Middle frontal gyrus (tissue), 1 donor: Measurements from ENCODE around the gene DENND4C.
"Not testable (repeated sequence)": the region's sequence is repeated elsewhere in the genome, so short reads cannot be mapped to it uniquely, and the experiment has no call there.

ENCODE experiments used
- DNase-seq: peaks from one replicate; pipeline ENCODE4 v3.0.0-alpha.2; 2015; ENCODE audit warnings: low spot score; ENCODE audit errors: extremely low spot score

DENND4C gene

DNA sequence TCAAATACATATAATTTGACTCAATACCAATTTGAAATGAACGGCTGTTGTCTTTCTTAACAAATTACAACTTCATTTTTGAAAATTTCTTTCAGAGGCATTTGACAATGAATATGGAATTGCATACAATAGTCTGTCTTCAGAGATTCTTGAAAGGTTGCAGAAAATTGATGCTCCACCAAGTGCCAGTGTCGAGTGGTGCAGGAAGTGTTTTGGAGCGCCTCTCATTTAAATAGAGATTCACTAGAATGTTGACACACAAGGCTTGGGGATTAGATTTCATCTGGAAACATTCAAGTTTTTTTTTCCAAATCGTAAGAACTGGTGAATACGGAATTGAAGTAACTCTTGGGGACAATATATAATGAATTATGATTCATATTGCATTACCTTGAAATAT is 141.4 kb downstream of the DENND4C start:
- no peak for DNase-seq

DNA sequence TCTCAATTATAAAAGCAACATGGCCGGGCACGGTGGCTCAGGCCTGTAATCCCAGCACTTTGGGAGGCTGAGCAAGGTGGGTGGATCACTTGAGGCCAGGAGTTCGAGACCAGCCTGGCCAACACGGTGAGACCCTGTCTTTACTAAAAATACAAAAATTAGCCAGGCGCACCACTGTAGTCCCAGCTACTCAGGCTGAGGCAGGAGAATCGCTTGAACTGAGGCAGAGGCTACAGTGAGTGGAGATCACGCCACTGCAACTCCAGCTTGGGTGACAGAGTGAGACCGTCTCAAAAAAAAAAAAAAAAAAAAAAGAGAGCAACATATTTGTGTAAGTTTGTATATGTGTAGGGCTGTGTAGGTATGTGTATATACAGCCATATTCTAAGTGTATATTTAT is 142.1 kb downstream of the DENND4C start:
- DNase-seq = no peak

DNA sequence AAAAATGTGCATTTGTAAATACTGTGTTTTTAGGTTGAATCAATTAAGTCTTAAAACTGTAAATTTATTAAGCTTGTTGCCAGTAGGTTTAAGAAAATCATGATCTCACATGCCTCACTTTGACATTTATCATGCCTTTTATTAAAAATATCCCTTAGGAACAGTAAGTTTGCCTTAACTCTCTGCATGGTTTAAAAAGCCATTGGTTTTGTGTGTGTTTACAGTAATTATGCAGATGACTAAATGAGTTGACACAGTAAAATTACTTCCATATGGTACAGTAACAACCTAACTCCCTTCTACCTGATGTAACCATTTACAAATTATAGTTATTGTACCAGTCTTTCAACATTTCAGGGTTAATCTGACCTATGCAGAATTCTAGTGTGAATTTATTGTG is 143.0 kb downstream of the DENND4C start:
- DNase-seq = no peak

DNA sequence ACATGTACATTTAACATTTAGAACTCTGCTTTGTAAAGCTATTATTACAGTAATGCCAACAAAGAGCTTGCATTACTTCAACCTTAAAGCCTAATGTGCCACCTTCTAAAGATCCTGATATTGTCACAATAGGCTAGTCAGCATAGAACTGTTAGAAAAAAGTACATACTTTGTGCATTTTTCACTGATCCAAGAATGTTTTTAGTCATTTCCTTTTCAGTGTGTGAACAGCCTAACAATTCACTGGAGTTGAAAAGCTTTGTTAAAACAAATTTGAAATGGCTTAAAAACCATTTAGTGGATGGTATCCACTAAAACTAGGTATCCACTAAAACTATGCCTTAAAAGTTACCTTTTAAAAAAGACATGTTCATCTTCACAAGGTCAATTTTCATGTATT is 145.0 kb downstream of the DENND4C start:
- no peak for DNase-seq

DNA sequence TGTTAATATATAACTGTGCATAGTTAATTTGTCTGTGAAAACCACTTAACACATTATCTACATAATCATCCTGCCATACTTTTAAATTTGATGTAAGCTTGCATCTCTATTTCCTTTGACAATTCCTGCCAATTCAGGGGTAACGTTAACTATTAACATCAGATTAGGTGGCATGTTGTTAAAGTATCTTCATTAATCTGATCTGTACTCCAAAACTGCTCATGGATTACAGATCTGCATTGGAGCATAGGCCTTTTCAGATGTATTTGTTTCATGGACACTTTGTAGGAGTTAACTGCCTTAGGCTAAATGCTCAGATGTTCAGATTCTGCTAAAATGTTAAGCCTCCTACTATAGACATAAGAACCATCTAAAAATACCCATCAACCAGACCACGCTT is 146.4 kb downstream of the DENND4C start:
- DNase-seq = no peak

DNA sequence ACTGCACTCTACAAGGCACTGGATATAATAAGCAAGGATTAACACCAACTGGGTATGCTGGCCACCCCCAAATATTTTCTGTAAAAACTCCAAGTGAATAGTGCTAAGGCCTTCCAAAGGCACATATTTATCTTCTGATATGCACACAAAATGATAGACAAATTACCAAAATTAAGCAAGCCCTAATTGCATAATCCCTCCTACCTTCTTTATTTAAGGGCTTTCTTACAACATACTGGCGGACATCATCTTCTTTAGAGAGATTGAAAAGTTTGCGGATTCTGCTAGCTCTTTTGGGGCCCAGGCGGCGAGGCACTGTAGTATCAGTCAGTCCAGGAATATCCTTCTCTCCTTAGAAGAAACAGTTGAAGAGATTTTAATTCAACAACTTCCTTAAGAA is 147.7 kb downstream of the DENND4C start:
- DNase-seq = no peak

DNA sequence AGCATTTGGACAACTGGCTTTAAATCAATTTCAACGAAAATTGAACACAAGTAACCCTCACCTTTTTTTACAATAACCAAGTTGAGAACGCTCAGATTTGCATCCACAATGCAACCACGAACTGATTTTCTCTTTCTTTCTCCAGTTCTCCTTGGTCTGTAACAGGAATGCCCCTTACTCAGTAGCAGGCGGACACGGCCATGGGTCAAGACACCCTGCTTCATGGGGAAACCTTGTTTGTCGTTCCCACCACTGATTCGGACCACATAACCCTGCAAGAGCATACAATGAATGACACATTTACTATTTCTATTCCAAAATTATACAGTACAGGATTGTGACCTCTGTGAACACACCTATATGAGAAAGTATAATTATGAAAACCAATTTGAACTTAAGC is 148.2 kb downstream of the DENND4C start:
- DNase-seq = no peak

DNA sequence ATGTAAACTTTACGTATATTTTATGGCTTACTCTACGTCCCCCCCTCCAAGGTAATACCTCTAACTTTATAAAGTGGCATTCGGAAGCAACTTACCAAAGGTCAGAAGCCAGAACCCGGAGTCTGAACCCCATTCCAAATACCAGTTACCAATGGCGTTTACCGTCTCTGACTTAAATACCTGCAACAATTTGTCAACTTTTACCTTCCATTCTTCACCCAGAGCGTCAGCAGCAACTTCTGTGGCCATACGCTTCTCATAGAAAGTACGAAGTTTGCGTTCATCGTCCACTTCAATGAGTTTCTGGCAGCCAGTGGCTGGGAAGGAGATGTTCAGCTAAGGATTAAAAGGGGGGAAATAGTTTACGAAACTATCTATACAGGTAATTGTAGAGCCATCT is 148.8 kb downstream of the DENND4C start:
- no peak for DNase-seq

DNA sequence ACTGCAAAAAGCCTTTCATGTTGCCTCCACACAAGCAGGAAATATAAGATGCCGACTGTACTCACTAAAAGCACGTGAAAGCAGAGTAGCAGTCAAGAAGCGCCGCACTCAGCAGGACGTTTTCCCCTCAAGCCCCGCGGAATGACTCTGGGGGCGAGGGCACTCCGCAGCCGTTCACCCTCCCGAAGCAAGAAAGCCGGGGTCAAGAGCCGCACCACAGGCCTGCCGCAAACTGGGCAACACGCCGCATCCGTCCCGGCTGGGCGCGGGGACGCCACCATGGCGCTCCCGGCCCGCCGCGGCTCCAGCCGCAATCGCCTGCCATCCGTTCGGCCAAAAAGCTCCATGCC is 149.2 kb downstream of the DENND4C start:
- DNase-seq = no peak

DNA sequence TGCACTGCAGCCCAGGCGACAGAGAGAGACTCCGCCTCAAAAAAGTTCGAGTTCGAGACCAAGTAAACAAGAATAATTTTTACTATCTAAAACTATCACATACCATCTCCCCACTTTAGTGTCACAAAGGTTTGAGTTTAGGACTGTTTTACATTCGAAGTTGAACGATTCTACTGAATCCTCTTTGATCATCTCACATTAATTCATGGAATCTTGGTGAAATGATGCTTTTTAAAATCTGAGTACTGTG is 150.3 kb downstream of the DENND4C start:
- DNase-seq = no peak

DNA sequence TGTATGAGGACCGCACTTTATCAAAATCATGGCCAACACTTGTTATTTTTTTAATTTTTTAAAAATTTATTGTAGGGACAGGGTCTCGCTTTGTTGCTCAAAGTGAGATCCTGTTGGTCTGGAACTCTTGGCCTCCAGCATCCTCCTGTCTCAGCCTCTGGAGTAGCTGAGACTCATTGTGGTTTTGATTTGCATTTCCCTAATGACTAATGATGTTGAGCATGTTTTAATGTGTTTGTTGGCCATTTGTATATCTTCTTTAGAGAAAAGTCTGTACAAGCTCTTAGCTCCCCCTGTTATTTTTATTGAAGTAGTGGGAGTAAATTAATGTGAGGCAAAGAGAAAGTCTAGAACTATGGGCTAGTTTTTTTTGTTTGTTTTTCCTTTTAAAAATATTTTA is 151.2 kb downstream of the DENND4C start:
- DNase-seq = no peak

DNA sequence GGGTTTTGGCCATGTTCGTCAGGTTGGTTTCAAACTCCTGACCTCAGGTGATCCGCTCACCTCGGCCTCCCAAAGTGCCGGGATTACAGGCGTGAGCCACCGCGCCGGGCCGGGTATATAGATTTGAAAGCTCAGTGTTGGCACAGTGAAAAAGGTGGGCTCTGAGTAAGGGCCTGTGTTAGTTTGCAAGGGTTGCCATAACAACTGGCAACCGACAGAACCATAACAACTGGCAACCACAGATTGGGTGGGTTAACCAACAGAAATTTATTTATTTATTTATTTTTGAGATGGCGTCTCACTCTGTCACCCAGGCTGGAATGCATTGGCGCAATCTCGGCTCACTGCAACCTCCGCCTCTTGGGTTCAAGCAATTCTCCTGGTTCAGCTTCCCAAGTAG is 154.7 kb downstream of the DENND4C start:
- DNase-seq = not testable (repeated sequence)

DNA sequence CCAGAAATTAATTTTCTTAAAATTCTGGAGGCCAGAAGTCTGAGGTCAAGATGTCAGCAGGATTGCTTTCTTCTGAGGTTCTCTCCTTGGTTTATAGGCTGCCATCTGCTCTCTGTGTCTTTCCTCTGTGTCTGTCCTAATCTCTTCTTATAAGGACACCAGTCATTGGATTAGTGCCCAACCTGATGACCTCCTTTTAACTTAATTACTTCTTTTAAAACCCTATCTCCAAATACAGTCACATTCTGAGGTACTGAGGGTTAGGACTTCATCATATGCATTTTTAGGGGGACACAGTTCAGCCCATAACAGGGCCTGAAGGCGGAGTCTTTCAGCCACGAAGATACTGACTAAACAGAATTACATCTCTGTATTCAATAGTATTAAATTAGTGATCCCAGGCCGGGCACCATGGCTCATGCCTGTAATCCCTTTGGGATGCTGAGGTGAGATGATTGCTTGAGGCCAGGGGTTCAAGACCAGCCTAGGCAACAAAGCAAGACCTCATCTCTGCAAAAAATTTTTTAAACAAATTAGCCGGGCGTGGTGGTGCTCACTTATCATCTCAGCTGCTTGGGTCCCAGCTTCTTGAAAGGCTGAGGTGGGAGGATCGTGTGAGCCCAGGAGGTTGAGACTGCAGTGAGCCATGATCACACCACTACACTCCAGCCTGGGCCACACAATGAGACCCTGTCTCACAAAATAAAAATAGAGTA is 155.5 kb downstream of the DENND4C start:
- DNase-seq = no peak

DNA sequence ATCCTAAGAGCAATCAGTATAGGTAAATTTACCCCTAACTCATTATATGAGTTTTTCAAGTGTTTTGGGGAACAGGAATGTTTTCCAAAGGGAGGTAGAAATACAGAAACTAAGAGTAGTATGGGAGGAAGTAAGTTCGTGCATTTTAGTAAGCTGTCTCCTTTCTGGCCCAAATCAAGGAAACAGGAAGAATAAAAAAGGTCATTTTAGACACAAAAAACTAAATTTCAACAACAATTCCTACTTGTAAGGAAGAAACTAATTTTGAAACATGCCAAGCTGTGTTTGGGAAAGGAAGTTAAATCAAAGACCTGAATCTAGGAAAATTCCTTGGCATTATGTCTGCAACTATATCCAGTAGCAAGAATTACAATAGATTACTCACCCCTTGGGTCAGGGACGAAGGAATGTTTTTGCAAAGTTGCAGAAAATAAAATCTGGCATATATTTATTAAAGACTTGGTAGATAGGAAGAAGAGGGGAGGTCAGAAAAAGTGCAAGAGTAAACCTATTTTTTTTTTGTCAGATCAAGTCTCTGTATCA is 156.1 kb downstream of the DENND4C start:
- DNase-seq = no peak

DNA sequence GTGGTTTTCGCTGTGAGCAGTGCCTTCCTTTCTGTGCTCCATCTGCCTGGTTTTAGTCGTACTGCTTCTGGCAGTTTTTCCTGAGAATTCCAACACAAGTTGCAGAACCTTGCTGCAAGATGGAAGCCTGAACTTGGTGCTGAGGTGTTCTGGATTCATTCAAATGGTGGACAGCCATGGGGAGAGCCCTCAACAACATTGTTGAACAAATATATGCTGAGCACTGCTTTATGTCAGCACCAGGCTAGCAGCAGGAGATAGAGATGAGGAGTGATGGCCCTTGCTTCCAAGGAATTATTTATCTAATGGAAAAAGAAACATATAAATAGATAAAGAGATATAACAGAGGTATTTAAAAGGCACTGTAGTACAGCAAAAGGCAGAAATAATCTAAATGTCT is 156.8 kb downstream of the DENND4C start:
- DNase-seq = no peak

DNA sequence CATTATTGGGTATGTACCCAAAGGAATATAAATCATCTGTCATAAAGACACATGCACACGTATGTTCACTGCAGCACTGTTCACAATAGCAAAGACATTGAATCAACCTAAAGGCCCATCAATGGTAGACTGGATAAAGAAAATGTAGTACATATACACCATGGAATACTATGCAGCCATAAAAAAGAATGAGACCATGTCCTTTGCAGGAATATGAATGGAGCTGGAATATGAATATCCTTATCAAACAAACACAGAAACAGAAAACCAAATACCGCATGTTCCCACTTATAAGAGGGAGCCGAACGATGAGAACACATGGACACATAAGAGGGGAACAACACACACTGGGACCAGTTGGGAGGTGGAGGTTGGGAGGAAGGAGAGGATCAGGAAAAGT is 159.0 kb downstream of the DENND4C start:
- DNase-seq = not testable (repeated sequence)

DNA sequence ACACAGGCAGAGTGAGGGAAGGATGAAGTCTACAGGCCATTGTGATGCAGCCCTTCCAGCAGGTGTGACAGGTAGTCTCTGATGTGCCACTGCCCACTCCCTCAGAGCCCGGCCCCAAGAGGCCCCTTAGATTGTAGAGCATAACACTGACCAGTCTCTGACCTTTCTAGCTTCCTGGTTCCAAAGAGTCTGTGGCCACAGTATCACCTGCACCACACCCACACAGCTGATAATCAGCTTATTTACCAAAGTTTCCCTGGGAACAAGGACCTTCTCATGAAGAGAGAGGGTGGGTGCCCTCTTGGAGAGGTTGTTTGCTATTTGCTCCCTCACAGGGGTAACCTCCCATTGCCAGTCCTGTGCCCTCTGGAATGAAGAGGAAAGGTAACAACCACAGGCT is 167.4 kb downstream of the DENND4C start:
- no peak for DNase-seq

DNA sequence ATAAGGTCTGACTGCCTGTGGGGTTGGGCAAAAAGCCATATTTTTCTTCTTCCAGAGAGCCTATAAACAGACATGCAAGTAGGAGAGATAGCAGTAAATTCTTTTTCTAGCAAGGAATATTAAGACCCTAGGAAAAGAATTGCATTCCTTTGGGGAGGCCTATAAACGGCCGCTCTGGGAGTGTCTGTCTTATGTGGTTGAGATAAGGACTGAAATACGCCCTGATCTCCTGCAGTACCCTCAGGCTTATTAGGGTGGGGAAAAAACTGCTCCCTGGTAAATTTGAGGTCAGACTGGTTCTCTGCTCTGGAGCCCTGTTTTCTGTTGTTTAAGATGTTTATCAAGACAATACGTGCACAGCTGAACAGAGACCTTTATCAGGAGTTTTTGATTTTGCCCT is 172.7 kb downstream of the DENND4C start:
- not testable (repeated sequence) for DNase-seq

DNA sequence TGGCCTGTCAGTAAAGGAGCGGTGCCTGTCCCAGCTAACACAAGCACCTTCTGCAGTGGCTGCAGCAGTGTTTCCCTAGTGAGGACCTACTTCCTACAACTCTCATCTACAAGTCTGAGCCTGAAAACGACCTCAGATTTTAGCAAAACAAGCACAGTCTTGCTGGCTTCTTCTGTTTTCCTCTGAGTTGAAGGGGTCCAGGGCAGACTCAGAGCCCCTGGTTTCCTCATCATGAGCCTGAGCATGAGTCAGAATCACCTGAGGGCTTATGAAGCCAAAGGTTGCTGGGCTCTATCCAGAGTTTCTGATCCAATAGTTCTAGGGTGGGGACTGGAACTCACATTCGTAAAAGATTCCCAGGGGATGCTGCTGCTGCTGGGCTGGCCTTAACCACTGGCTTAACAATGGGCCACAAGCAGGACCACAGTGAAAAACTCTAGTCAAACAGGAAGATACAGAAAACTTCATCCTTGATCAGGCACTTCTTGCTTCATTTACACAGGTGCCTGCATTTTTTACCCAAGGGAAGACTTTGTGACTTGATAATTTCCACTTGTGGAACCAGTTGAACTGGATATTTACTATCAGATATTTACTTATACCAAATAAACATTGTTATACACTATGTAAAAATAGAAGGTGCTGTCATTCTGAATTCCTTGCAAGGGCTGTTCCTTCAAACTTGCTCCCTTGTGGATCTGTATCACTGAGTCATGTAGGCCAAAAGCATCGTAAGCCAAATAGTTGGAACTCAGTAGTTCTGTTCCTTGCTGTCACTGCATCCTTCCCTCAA is 174.0 kb downstream of the DENND4C start:
- no peak for DNase-seq

DNA sequence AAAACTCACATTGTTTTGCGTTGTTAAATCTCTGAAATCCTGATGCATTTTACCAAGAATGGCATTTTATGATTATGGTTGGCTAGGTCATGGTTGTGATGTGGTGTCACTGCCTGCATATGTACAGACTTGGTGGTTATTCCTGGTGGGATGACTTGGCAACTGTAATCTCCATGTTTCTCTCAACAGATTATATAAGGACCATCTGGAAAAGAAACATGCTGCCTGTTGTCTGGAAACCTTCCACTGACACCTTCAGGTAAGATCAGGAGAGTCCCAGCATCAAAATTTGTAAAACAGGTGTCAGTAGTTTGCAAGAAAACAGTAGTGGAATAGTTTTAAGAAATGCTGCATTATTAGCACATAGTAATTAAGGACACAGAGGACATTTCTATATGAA is 175.3 kb downstream of the DENND4C start:
- DNase-seq = no peak

DNA sequence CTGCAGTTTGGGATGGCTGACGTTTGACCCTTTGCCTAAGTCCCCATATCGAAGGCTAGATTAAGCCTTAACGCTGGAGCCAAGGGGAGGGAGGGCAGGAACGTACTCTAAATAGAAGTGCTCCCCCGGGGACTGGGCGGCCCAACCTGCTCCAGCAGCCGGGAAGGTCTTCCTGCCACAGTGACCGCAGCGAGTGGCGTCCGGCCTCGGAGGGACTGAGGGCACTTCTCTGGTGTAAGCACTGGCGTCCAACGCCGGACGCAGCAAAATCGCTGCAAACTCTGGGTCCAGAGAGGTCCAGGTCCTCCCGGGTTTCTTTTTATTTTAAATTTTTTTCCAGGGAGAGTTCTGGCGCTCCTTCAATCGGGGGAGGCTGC is 177.8 kb downstream of the DENND4C start:
- DNase-seq = no peak

DNA sequence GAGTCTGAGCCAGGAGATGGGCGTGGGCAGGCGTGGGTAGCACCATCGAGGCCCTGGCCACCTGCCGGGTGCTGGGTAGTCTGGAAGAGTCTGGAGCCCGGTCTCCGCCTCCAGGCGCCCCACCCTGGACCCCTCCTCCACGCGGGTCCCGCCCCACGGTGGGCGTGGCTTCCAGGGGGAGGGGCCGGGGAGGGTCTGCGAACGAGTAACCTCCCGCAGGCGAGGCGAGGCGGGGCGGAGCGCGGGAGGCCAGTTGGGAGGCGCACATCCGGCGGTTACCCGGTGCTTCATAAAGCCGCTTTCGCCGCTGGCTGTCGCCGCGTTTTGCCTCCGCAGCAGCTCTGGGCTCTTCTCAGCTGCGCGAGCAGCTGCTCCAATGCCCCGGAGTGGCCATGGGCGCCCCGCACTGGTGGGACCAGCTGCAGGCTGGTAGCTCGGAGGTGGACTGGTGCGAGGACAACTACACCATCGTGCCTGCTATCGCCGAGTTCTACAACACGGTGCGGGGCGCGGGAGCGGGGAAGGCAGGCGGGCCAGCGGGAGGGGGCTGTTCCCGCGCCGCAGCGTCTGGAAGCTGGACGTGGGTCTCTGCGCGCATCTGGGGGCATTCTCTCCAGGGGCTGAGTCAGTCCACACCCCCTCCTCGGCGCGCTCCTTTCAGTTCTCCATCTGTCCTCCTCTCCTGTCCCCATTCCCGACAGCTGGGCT is 178.4 kb downstream of the DENND4C start, which contains the start of gene ACER2:
Gene ACER2 (plus strand): TSS at position 317 of the 708 bp plus-strand sequence. CDS start 76 bp downstream, at position 393.
- DNase-seq = peak; percentile 76
